ENCODE results near the gene PARD3B.
A peak's percentile ranks its signal among the peaks of the same experiment; 100 is the strongest.

PARD3B gene

DNA sequence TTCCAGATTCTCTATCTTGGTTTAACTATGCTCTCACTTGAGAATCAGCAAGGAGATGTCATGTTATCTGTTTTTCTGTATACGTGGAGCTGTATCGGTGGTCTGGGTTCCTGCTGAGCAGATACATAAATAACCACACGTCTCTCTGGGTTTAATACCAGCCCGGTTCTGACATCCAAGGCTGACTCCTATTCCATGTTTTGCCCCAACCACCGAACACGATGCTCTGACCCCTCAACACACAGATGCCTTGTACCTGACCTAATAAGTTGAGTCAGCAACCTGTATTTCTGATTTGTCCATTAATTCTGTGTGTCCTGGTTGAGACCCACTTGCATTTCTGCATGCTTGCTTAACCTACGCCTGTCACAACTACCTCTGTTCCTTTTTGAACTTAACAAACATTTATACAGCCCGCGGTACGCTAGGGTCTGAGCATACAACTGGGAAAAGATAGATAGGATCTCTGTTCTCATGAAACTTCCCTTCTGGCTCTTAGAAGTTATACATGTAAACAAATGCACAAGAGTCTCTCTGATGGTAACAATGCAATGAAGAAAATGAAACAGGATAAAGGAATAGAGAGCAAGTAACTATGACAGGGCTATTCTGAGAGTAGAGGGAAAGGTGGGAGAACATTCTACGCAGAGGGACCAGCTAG lies 480.4 kb downstream of the PARD3B start:
- H3K27me3 ChIP-seq (ENCODE audit: low read depth) = no peaks in the 10 kb centered on the region
- no peaks in the 10 kb centered on the region for H3K9me3 ChIP-seq
- H3K36me3 ChIP-seq (replicated peaks) = no peaks in the 10 kb centered on the region
- peaks cover 4% of the 10 kb centered on the region; the same call in 1 of the 2 replicates for H3K4me1 ChIP-seq
- no peak overlapping the region for H3K4me3 ChIP-seq
- DNase-seq (ENCODE audit: low spot score in 2 of 2) = no peak
- in situ Hi-C loops (cut with MboI; ENCODE audit: low sequenced_read_pairs) = no loop called here

DNA sequence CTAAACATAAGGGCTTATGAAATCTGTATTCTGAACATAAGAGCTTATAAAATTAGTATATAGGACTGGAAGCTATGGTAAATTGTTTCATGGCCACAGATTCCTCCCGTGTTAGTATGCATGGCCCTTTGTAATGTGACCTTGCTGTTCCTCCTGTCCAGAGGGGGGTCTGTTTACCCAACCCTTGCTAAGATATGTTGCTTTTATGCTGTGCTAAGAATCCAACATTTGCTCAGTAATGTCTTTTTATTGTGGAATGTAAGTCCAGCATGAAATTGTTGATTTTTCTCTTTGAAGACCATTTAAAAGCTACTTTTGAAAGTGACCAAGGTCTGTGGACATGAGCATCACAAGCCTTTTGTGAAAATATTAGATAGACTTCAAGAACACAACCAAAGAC lies 485.4 kb downstream of the PARD3B start:
- in situ Hi-C loops (cut with MboI; ENCODE audit: low sequenced_read_pairs) = no loop called here

DNA sequence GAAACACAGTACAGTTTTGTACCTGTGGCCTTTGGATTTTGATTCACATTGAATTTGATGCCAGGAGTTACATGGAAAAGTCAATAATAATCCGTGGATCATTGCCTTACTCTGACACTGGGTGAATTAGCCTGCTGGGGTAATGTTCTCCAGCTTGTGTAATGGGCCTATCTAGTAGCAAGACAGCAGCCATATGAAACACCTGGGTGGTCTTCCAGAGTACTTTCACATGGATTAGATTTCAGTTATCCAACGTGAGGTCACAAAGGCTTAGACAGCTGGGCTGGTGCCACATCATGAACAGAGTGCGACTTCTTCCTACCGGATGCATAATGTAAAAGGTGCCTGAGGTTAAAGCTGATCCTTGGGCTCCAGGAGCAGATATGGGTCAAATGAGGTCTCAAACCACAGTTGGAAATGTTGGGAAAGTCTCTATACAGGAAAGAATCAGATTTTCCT lies 486.8 kb downstream of the PARD3B start:
- in situ Hi-C loops (cut with MboI; ENCODE audit: low sequenced_read_pairs) = no loop called here
- H3K4me3 ChIP-seq = no peak overlapping the region
- no peaks in the 10 kb centered on the region for H3K36me3 ChIP-seq (replicated peaks)

More for the DNA sequence above, 485.4 kb downstream of the PARD3B start:
- no peaks in the 10 kb centered on the region for H3K4me1 ChIP-seq
- H3K36me3 ChIP-seq (replicated peaks) = no peaks in the 10 kb centered on the region
- H3K9me3 ChIP-seq = no peaks in the 10 kb centered on the region
- H3K27me3 ChIP-seq (ENCODE audit: low read depth) = no peaks in the 10 kb centered on the region
- no peak for DNase-seq (ENCODE audit: low spot score in 2 of 2)
- no peak overlapping the region for H3K4me3 ChIP-seq

DNA sequence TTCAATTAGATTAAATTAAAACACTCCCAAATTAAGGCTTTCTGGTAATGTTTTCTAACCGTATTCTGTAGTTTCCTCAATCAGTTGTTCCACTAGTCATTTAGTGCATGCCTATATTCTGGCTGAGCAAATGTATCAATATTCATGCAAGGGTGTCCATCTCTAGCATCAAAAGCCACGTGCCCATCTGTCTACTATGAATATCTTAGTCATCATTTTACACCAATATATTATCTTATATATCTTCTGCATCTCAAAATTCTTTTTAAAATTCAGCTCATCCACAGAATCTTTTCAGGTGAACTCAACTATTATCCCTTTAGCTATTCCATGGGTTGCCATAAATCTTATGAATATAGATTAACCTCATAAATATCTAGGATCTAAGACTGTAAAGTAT lies 488.2 kb downstream of the PARD3B start:
- DNase-seq (ENCODE audit: low spot score in 2 of 2) = no peak
- in situ Hi-C loops (cut with MboI; ENCODE audit: low sequenced_read_pairs) = no loop called here
- Histone ChIP-seq H3K4me1 (no peaks in the 10 kb centered on the region), H3K27me3 (ENCODE audit: low read depth) (no peaks in the 10 kb centered on the region), H3K9me3 (no peaks in the 10 kb centered on the region), H3K4me3 (no peak overlapping the region), H3K36me3 (replicated peaks) (no peaks in the 10 kb centered on the region)

More for the DNA sequence above, 486.8 kb downstream of the PARD3B start:
- Histone ChIP-seq H3K9me3 (no peaks in the 10 kb centered on the region), H3K4me1 (no peaks in the 10 kb centered on the region), H3K27me3 (ENCODE audit: low read depth) (no peaks in the 10 kb centered on the region)
- DNase-seq (ENCODE audit: low spot score in 2 of 2) = no peak

DNA sequence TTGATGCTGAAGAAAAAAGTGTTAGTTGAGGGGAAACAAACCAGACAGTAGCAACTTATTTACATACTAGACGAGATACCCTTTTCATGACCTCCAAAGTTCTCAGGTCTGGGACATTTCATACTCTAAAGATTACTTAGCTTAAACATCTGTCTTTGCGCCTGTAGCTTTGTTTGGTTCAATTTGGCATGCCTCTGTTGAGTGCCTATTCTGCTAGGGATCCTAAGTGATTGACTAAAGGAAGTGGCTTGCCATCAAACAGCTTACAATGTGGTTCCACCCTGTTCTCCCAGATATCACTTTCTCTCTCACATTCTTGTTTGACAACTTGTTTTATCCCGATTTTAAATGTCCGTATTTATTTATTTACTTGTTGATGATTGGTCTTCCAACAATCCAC lies 488.8 kb downstream of the PARD3B start:
- no peaks in the 10 kb centered on the region for H3K36me3 ChIP-seq (replicated peaks)
- in situ Hi-C loops (cut with MboI; ENCODE audit: low sequenced_read_pairs) = no loop called here
- H3K4me3 ChIP-seq = no peak overlapping the region
- H3K27me3 ChIP-seq (ENCODE audit: low read depth) = no peaks in the 10 kb centered on the region
- H3K9me3 ChIP-seq = no peaks in the 10 kb centered on the region
- H3K4me1 ChIP-seq = no peaks in the 10 kb centered on the region
- DNase-seq (ENCODE audit: low spot score in 2 of 2) = no peak

DNA sequence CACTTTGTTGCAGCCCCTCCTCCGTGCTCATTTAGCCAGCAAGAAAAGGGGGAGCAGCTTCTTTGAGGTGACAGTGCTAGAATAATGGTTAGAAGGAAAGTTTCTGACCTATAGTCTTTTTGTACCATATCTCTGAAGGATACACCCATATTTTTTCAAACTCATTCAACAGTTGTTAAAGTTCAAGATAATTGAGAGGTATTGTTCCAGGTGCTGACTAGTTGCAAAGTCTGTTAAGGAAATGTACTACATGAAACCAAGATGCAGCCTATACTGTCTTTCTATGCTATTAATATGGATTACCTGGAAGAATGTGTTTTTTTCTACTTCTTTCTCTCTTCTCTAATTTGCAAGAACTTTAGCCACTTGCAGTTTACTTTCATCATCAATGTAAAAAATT lies 495.0 kb downstream of the PARD3B start:
- Histone ChIP-seq H3K36me3 (replicated peaks) (no peaks in the 10 kb centered on the region), H3K27me3 (ENCODE audit: low read depth) (no peaks in the 10 kb centered on the region), H3K9me3 (no peaks in the 10 kb centered on the region), H3K4me3 (no peak overlapping the region), H3K4me1 (no peaks in the 10 kb centered on the region; the same call in 1 of the 2 replicates)
- in situ Hi-C loops (cut with MboI; ENCODE audit: low sequenced_read_pairs) = no loop called here
- no peak for DNase-seq (ENCODE audit: low spot score in 2 of 2)

DNA sequence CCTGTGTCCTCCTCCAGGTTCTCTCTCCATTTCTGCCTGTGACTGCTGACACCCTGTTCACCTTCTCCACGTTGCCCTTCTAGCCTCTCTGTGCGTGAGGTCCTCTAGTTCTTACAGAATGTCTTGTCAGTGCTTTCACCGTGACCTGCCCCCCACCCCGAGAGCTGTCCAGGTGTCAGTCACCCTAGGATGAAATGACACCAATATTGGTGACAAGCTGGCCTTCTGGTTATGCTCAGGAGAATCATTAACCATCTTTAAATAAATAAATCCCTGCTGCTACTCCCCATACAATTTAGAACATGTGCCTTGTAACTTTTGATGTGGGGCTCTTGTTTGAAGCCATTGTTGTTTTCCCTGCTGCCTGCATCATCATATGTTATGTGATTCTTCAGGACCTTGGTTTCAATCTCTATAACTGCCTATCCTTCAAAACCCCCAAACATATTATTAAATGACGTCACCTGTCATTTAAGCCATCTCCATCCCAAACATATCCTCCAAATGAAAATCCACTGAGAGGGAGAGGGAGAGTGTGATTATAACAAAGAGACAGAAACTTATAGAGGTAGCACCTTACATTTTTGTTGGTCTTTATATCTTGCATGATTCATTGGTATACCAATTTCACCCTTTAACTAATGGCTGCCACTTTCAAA lies 496.3 kb downstream of the PARD3B start:
- H3K4me3 ChIP-seq = no peak overlapping the region
- no peaks in the 10 kb centered on the region for H3K9me3 ChIP-seq
- in situ Hi-C loops (cut with MboI; ENCODE audit: low sequenced_read_pairs) = no loop called here
- H3K36me3 ChIP-seq (replicated peaks) = no peaks in the 10 kb centered on the region
- H3K27me3 ChIP-seq (ENCODE audit: low read depth) = no peaks in the 10 kb centered on the region
- no peaks in the 10 kb centered on the region; the same call in 1 of the 2 replicates for H3K4me1 ChIP-seq
- DNase-seq (ENCODE audit: low spot score in 2 of 2) = no peak

DNA sequence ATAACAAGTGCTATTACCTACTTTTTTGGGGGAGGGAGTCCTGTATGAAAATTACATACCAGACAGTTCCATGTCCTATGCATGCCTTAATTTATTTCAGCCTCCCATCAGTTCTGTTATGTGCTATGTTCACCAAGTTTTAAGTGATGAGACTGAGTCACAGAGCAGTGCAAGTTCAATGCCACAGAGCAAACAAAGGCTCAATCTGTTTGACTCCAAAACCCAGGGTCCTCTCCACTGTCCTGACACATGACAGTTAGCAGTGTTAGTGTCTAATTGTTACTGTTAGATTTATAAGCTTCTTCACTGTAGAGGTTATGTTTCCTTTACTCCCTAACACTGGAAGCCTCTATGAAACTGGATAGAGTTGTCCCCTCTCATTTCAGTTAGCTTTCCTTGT lies 498.0 kb downstream of the PARD3B start:
- no peaks in the 10 kb centered on the region for H3K27me3 ChIP-seq (ENCODE audit: low read depth)
- in situ Hi-C loops (cut with MboI; ENCODE audit: low sequenced_read_pairs) = no loop called here

DNA sequence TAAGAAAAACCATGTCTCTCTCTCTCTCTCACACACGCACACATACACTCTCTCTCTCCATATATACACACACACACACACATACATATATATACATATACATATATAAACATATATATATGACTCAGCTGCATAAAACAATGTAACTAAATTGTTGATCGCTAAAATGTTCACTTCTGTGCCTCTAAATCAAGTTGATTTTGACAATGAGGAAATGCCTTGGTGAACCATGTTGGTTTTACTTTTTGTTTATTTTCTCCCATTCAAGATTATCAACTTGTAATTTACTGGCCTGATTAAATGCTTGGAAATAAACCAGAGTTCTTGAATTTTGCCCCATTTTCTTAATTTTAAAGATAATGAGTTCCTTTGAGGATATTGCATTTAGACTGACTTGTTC lies 500.4 kb downstream of the PARD3B start:
- Histone ChIP-seq H3K36me3 (replicated peaks) (no peaks in the 10 kb centered on the region), H3K27me3 (ENCODE audit: low read depth) (no peaks in the 10 kb centered on the region), H3K4me3 (no peak overlapping the region), H3K4me1 (peaks cover 5% of the 10 kb centered on the region; the same call in 1 of the 2 replicates), H3K9me3 (no peaks in the 10 kb centered on the region)
- DNase-seq (ENCODE audit: low spot score in 2 of 2) = no peak
- in situ Hi-C loops (cut with MboI; ENCODE audit: low sequenced_read_pairs) = no loop called here

More for the DNA sequence above, 498.0 kb downstream of the PARD3B start:
- Histone ChIP-seq H3K4me1 (peaks cover 5% of the 10 kb centered on the region; the same call in 1 of the 2 replicates), H3K36me3 (replicated peaks) (no peaks in the 10 kb centered on the region), H3K9me3 (no peaks in the 10 kb centered on the region), H3K4me3 (no peak overlapping the region)
- no peak for DNase-seq (ENCODE audit: low spot score in 2 of 2)

DNA sequence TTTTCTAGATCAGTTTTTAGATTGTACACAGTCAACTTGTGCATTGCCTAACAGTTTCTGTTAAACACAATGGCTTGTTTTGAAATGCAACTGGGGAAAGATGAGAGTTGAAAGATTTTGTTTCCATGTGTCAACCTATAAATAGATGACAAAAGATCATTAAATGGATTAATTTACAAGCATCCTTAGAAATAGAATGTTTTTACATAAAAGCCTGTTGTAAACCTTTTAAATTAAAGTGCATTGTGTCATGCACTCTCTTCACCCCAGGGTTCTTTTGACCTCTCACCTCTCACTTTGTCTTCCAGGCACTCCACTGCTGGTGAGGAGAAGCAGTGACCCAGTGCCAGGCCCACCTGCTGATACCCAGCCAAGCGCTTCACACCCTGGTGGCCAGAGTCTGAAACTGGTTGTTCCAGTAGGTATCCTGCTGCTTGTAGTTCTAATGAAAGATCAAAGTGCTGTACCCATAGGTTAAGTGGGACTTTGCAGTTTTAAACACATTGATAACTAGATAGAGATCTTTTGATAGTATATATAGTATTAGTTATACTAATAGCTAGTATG lies 502.1 kb downstream of the PARD3B start:
- Histone ChIP-seq H3K4me1 (0 out of 2 replicates have a peak, but pooled peaks cover 5% of the 10 kb centered on the region), H3K36me3 (replicated peaks) (no peaks in the 10 kb centered on the region), H3K9me3 (no peaks in the 10 kb centered on the region), H3K4me3 (no peak overlapping the region), H3K27me3 (ENCODE audit: low read depth) (no peaks in the 10 kb centered on the region)
- peak; percentile 73 to 80 for DNase-seq (ENCODE audit: low spot score in 2 of 2)
- in situ Hi-C loops (cut with MboI; ENCODE audit: low sequenced_read_pairs) = no loop called here

DNA sequence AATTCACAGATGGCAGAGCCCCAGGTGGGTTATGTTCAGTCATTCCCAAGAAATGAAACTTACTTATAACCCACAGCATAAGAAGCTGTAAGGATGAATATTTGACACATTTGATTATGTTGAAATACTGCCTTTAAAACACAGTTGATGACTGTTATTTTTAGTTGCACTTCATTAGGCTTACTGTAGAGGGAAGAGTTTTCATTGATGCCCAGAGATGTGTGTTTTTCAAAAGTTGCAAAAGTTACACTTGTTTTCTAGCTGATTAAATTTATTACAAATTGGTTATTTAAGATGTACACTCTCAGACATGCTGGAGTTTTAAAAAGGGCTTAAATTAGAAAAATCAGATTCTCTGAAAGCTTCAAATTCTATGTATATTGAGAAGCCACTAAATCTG lies 506.1 kb downstream of the PARD3B start:
- Histone ChIP-seq H3K9me3 (no peaks in the 10 kb centered on the region), H3K4me3 (no peak overlapping the region), H3K36me3 (replicated peaks) (no peaks in the 10 kb centered on the region), H3K27me3 (ENCODE audit: low read depth) (no peaks in the 10 kb centered on the region), H3K4me1 (0 out of 2 replicates have a peak, but pooled peaks cover 5% of the 10 kb centered on the region)
- in situ Hi-C loops (cut with MboI; ENCODE audit: low sequenced_read_pairs) = no loop called here
- DNase-seq (ENCODE audit: low spot score in 2 of 2) = no peak

DNA sequence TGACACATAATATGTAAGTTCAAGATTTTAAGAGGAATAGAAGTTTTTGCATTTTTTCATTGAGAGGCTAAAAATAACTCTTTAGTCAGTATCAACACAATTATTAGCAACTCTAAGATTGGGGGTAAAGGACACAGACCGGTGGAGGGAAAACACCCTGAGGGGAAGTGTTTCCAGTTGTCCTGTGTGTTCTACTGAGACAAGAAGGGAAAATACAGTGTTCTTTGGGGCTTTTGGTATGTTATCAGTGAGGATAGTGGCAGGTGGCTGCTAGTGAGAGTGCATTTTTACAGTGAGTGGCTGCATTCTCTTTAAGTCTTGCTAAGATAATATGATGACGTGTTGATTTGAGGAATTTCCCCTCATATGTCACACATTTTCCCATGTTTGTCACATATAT lies 507.5 kb downstream of the PARD3B start:
- no peaks in the 10 kb centered on the region for H3K9me3 ChIP-seq
- no peaks in the 10 kb centered on the region for H3K27me3 ChIP-seq (ENCODE audit: low read depth)
- DNase-seq (ENCODE audit: low spot score in 2 of 2) = no peak
- no peaks in the 10 kb centered on the region for H3K4me1 ChIP-seq
- no peaks in the 10 kb centered on the region for H3K36me3 ChIP-seq (replicated peaks)
- H3K4me3 ChIP-seq = no peak overlapping the region
- in situ Hi-C loops (cut with MboI; ENCODE audit: low sequenced_read_pairs) = no loop called here

DNA sequence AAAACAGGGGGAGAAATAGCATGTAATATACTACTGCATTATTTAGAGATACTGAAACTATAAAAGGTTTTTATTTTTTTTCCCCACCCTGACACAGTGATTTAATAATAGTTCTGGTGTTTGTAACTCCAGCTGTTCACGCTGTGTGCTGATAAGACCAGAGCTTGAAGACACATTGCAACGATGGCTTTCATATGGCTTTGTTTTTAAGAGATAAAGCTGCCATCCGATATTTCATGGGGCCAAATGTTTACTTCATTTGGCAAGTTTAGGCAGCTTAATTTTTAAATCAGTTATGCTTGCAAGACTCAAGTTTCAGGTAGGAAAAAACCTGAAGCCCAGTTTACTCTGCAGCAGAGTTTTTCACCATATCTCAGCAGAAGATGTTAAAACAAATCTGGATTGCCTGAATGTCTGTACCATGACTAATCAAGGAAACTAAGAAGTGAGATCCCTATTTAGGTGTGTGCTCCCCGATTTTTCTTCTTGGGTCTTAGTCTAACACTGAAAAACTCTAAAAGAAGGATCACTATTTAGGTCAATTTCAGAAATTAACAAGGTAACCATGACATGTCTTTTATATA lies 508.6 kb downstream of the PARD3B start:
- Histone ChIP-seq H3K36me3 (replicated peaks) (no peaks in the 10 kb centered on the region), H3K9me3 (no peaks in the 10 kb centered on the region), H3K27me3 (ENCODE audit: low read depth) (no peaks in the 10 kb centered on the region), H3K4me1 (no peaks in the 10 kb centered on the region), H3K4me3 (no peak overlapping the region)
- in situ Hi-C loops (cut with MboI; ENCODE audit: low sequenced_read_pairs) = no loop called here
- DNase-seq (ENCODE audit: low spot score in 2 of 2) = no peak

DNA sequence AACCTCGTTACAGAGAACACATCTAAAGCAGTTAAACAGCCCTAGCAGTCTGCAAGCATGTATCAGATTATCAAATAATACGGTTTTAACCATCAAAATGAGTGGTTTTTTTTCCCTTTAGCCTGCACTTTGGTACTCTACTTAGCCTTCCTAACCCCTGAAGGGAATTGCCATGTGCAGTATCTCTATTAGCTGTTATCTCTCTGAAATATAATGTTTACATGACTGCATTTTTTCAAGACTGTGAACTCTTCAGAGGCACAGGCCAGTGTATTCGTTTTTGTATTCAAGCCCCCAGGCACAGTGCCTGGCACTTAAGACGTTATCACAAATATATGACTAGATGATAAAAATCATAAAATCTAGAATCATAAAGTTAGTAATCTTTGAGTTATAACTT lies 509.5 kb downstream of the PARD3B start:
- Histone ChIP-seq H3K27me3 (ENCODE audit: low read depth) (no peaks in the 10 kb centered on the region), H3K36me3 (replicated peaks) (no peaks in the 10 kb centered on the region), H3K4me3 (no peak overlapping the region), H3K4me1 (peaks cover 7% of the 10 kb centered on the region), H3K9me3 (no peaks in the 10 kb centered on the region)
- in situ Hi-C loops (cut with MboI; ENCODE audit: low sequenced_read_pairs) = no loop called here
- no peak for DNase-seq (ENCODE audit: low spot score in 2 of 2)

All from HAP-1 (cell line).